Urothelium cell line (cell line): ENCODE data around the gene ZNF765.
"Not testable (repeated sequence)": the region's sequence is repeated elsewhere in the genome, so short reads cannot be mapped to it uniquely, and the experiment has no call there.

Experiments
- DNase-seq: peaks from one replicate; pipeline ENCODE4 v3.0.0; 2011; ENCODE audit warnings: low spot score, mixed read lengths
- FAIRE-seq: peaks from 2 replicates; lab custom pipeline; 2011; peaks lifted over from hg19 to GRCh38; lab: Jason Lieb, UNC

Gene ZNF765

GRCh38 chr19:53475470-53475869, 80.5 kb downstream of the ZNF765 start:
- DNase-seq, FAIRE-seq: not testable (repeated sequence)
